Type B pancreatic cell (in vitro differentiated cells): ENCODE measurements around the gene TMEM179. TPM values are rescaled to one million over a fixed set of nuclear protein-coding genes. Genes with fewer than 3 reads are reported as not detected.

Experiments used
- DNase-seq: peaks from one replicate; pipeline ENCODE4 v3.0.0; 2021; ENCODE audit warnings: mixed read lengths; ENCODE audit not compliant: unreplicated experiment; ENCODE audit errors: extremely low spot score
- H3K27ac Mint-ChIP-seq: 2 replicates; pipeline ENCODE4 v1.8.0; 2021; ENCODE audit warnings: mild to moderate bottlenecking, mixed read lengths
- H3K27me3 Mint-ChIP-seq: 2 replicates; pipeline ENCODE4 v1.8.0; 2021; ENCODE audit warnings: mixed read lengths
- H3K36me3 Mint-ChIP-seq: 2 replicates; pipeline ENCODE4 v1.8.0; 2021; ENCODE audit warnings: mixed read lengths
- H3K4me1 Mint-ChIP-seq: one replicate; pipeline ENCODE4 v1.8.0; 2021; ENCODE audit warnings: mixed read lengths; ENCODE audit not compliant: unreplicated experiment
- H3K4me3 Mint-ChIP-seq: 2 replicates; pipeline ENCODE4 v1.8.0; 2021; ENCODE audit warnings: mild to moderate bottlenecking, mixed read lengths
- H3K9me3 Mint-ChIP-seq: 2 replicates; pipeline ENCODE4 v1.8.0; 2021; ENCODE audit warnings: mixed read lengths
- total RNA-seq: library from RNA; stranded (reverse); gene quantifications from 2 replicates; pipeline ENCODE4 v1.2.1, GENCODE V29; 2021; ENCODE audit warnings: low replicate concordance
- TF ChIP-seq, protein P1 (sequence below): fragments of 200-600 bp; sonication (generic); conservative IDR thresholded peaks from 2 replicates; pipeline ENCODE4 v1.5.0; 2021; ENCODE audit warnings: antibody characterized with exemption, mild to moderate bottlenecking

The TMEM179 gene
- total RNA-seq, 1 donor from 2014 or later, result 9.0 TPM

DNA sequence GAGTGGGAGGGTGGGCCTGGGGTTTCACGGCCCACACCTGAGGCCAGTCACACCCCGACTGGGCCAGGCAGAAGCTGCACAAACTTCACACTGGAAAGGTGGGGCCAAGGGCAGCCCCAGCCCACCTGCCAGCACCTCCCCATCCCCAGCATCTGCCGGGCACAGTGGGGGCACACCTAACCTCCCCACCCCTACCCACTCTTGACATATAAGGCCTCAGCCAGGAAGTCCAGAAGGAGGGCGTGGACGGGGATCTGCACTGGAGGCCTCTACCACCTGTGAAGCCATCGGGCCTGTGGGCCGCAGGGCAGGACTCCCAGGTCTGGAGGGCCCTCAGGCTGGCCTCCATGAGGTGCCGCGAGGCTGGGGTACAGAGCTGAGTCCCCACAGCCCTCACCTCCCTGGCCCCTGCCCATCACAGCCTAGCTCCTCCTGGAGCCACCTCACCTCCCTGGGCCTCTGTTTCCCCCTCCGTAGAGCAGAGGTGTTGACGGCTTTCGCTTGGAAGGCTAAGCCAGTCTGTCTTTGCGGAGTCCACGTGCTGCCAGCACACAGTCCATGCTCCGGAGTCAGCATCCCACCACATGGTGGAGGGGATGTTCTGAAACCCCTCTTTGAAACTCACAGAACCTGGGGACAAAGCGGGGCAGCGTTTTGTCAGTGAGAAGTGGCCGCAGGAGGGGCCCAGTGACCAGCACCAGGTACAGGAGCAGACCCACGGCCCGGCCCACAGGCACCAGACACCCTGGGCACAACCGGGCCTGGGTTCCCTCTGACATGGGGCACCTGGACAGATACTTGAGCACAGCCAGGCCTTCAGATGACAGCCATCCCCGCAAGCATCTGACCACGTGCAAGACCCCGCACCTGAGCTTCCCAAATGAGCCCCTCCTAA, 46.7 kb upstream of the TMEM179 start:
- H3K9me3 Mint-ChIP-seq, result peaks cover 12% of the 10 kb centered on the region
- peaks cover 7% of the 10 kb centered on the region for H3K27me3 Mint-ChIP-seq

GRCh38 chr14:104650057-104650980, 45.7 kb upstream of the TMEM179 start:
- Mint-ChIP-seq H3K27me3 (peaks cover 4% of the 10 kb centered on the region), H3K4me3 (peak overlapping the region; percentile 85), H3K27ac (peak overlapping the region; percentile 50), H3K9me3 (peaks cover 13% of the 10 kb centered on the region), H3K36me3 (no peaks in the 10 kb centered on the region), H3K4me1 (no peaks in the 10 kb centered on the region)
- TF ChIP-seq, protein P1, sequence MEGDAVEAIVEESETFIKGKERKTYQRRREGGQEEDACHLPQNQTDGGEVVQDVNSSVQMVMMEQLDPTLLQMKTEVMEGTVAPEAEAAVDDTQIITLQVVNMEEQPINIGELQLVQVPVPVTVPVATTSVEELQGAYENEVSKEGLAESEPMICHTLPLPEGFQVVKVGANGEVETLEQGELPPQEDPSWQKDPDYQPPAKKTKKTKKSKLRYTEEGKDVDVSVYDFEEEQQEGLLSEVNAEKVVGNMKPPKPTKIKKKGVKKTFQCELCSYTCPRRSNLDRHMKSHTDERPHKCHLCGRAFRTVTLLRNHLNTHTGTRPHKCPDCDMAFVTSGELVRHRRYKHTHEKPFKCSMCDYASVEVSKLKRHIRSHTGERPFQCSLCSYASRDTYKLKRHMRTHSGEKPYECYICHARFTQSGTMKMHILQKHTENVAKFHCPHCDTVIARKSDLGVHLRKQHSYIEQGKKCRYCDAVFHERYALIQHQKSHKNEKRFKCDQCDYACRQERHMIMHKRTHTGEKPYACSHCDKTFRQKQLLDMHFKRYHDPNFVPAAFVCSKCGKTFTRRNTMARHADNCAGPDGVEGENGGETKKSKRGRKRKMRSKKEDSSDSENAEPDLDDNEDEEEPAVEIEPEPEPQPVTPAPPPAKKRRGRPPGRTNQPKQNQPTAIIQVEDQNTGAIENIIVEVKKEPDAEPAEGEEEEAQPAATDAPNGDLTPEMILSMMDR, result peak; percentile 100
- peak; percentile 84 for DNase-seq

More for the DNA sequence above, 46.7 kb upstream of the TMEM179 start:
- TF ChIP-seq, protein P1, result no peak
- H3K36me3 Mint-ChIP-seq, result no peaks in the 10 kb centered on the region
- no peak overlapping the region for H3K27ac Mint-ChIP-seq
- H3K4me1 Mint-ChIP-seq, result no peaks in the 10 kb centered on the region
- no peak for DNase-seq
- H3K4me3 Mint-ChIP-seq, result no peak overlapping the region

GRCh38 chr14:104647467-104648043, 43.0 kb upstream of the TMEM179 start:
- Mint-ChIP-seq H3K27ac (no peak overlapping the region), H3K9me3 (peaks cover 12% of the 10 kb centered on the region), H3K36me3 (no peaks in the 10 kb centered on the region), H3K27me3 (peaks cover 14% of the 10 kb centered on the region), H3K4me1 (peaks cover 10% of the 10 kb centered on the region), H3K4me3 (no peak overlapping the region)
- DNase-seq, result no peak
- TF ChIP-seq, protein P1, result no peak

DNA sequence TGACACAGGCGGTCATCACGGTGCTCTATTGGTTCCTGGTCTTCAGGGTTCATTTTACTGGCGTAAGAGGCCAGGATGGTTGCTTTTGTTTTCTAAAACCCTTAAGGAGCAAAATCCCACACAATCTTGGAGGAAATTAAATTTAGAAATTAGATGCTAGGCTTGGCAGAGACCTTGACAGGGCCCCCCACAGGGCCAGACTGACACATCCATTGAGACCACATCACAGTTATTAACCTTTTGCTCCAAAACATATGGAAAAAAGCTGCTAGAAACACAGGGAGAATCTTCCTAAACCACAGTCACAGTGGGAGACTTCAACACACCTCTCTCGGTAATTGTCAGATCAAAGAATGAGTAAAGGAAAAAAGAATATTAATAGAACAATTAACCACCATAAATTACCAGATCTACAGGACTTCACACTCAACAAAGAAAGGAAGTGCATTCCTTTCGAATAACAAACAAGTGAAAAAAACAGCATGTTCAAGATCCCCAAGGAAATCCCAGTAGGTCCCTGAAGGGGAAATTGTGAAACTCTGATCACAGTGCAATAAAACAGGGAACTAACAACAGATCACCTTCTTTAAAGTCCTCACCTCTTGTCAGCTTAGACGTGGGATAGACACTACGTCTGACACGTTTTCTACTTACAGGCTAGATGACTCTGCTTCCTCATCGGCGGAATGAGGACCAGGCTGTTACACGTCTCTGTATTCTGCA, 40.2 kb upstream of the TMEM179 start:
- Mint-ChIP-seq H3K4me3 (no peak overlapping the region), H3K27me3 (peaks cover 14% of the 10 kb centered on the region), H3K36me3 (no peaks in the 10 kb centered on the region), H3K27ac (no peak overlapping the region), H3K4me1 (peaks cover 10% of the 10 kb centered on the region), H3K9me3 (peaks cover 8% of the 10 kb centered on the region)
- no peak for DNase-seq
- TF ChIP-seq, protein P1, result no peak

DNA sequence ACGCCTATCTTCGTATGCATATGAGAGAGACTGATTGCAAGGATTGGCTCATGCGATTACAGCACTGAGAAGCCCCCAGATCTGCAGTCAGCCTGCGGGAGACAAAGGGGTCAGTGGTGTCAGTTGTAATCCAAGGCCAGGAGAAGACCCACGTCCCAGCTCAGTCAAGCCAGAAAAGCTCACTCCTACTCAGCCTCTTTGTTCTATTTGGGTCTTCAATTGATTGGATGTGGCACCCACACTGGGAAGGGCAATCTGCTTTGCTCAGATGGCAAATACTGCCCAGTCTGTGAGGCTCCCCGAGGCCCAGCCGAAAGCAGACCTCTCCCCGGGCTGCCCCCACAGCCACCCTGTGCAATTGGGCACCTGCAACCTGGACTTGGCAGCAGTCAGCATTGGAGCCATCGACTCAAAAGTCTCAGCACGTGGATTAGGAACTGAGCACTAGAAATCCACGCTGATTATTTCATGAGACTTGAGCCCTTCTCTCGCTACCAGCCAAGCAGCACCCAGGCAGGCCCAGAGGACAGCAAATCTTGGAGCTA, 39.6 kb upstream of the TMEM179 start:
- Mint-ChIP-seq H3K27me3 (peaks cover 10% of the 10 kb centered on the region), H3K4me3 (no peak overlapping the region), H3K27ac (no peak overlapping the region), H3K36me3 (no peaks in the 10 kb centered on the region), H3K9me3 (peaks cover 8% of the 10 kb centered on the region), H3K4me1 (peaks cover 10% of the 10 kb centered on the region)
- no peak for DNase-seq
- TF ChIP-seq, protein P1, result no peak
